MCF 10A (cell line): Measurements from ENCODE around the gene FMO3. TPM values are rescaled to one million over a fixed set of nuclear protein-coding genes. Genes with fewer than 3 reads are reported as not detected.

ENCODE experiments used
- BruUV-seq: library from RNA; stranded (reverse); fragments of 400-500 nt; replicated peaks from 2 replicates; lab custom pipeline; 2021; lab: Mats Ljungman, UMichigan
- CTCF ChIA-PET: fragments of 300-600 bp; sonication (Branson Sonifier 250); formaldehyde crosslinking; extraction: SDS; loops from one replicate; lab custom pipeline; 2021; ENCODE audit warnings: antibody characterized with exemption, inconsistent platforms; lab: Yijun Ruan, JAX
- POLR2A ChIA-PET: fragments of 300-600, 350-650 bp; sonication (Branson Sonifier 250); formaldehyde crosslinking; extraction: SDS; loops from one replicate; lab custom pipeline; 2020; ENCODE audit warnings: antibody characterized with exemption, inconsistent platforms; lab: Yijun Ruan, JAX
- DNase-seq: peaks from one replicate; pipeline ENCODE4 v3.0.0-alpha.2; 2018; ENCODE audit not compliant: unreplicated experiment
- H3K27ac Mint-ChIP-seq: one replicate; pipeline ENCODE4 v1.8.0; 2022; ENCODE audit warnings: mild to moderate bottlenecking, low read depth, mixed read lengths; ENCODE audit not compliant: unreplicated experiment
- H3K27me3 Mint-ChIP-seq: one replicate; pipeline ENCODE4 v1.8.0; 2022; ENCODE audit warnings: mixed read lengths; ENCODE audit not compliant: insufficient read depth, unreplicated experiment
- H3K36me3 Mint-ChIP-seq: one replicate; pipeline ENCODE4 v1.8.0; 2022; ENCODE audit warnings: mild to moderate bottlenecking, moderate library complexity, mixed read lengths; ENCODE audit not compliant: insufficient read depth, unreplicated experiment
- H3K4me1 Mint-ChIP-seq: one replicate; pipeline ENCODE4 v1.8.0; 2022; ENCODE audit warnings: mixed read lengths; ENCODE audit not compliant: insufficient read depth, unreplicated experiment
- H3K4me3 Mint-ChIP-seq: one replicate; pipeline ENCODE4 v1.8.0; 2022; ENCODE audit warnings: mild to moderate bottlenecking, moderate library complexity, mixed read lengths; ENCODE audit not compliant: unreplicated experiment
- H3K9me3 Mint-ChIP-seq: one replicate; pipeline ENCODE4 v1.8.0; 2022; ENCODE audit warnings: mixed read lengths; ENCODE audit not compliant: unreplicated experiment
- intact Hi-C: fragments of 100-400 bp; cut with micrococcal nuclease; formaldehyde crosslinking; loops from 2 replicates; pipeline ENCODE4 v1.14.1; 2022
- total RNA-seq: library from RNA; stranded (reverse); gene quantifications from 2 replicates; pipeline ENCODE4 v1.2.3, GENCODE V29; 2022
- TF ChIP-seq, protein P1 (sequence below): fragments of 200-600 bp; IDR thresholded peaks from one replicate; pipeline ENCODE4 v1.8.0; 2022; ENCODE audit warnings: antibody characterized with exemption, mild to moderate bottlenecking; ENCODE audit not compliant: unreplicated experiment

Gene FMO3
- total RNA-seq, 1 experiment from 2014 or later = not detected

DNA sequence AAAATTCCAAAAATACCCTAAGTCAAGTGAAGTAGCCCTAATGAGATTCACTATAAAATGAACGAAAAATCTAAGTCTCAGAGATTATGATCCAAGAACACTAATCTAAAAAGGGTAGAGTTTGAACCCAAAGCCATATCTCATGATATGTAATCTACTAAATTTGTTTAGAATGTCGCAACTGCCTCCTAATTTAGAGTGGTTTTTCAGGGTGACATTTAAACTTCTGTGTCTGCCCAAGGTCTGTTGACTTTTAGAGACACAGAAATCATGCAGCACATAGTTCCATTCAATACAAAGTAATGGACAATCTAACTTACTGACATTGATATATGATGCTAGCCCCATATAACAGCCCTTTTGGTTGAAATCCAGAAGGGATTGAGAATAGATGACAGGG, 28.9 kb downstream of the FMO3 start:
- Mint-ChIP-seq H3K36me3 (no peaks in the 10 kb centered on the region), H3K9me3 (no peaks in the 10 kb centered on the region), H3K27me3 (peaks cover 21% of the 10 kb centered on the region), H3K27ac (no peak overlapping the region), H3K4me3 (no peak overlapping the region), H3K4me1 (no peaks in the 10 kb centered on the region)
- TF ChIP-seq, protein P1, sequence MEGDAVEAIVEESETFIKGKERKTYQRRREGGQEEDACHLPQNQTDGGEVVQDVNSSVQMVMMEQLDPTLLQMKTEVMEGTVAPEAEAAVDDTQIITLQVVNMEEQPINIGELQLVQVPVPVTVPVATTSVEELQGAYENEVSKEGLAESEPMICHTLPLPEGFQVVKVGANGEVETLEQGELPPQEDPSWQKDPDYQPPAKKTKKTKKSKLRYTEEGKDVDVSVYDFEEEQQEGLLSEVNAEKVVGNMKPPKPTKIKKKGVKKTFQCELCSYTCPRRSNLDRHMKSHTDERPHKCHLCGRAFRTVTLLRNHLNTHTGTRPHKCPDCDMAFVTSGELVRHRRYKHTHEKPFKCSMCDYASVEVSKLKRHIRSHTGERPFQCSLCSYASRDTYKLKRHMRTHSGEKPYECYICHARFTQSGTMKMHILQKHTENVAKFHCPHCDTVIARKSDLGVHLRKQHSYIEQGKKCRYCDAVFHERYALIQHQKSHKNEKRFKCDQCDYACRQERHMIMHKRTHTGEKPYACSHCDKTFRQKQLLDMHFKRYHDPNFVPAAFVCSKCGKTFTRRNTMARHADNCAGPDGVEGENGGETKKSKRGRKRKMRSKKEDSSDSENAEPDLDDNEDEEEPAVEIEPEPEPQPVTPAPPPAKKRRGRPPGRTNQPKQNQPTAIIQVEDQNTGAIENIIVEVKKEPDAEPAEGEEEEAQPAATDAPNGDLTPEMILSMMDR = no peak
- CTCF ChIA-PET = interaction anchor here (0.7 kb wide), 1 partner anchor 77 kb away, joined by 3 read pairs; no protein-coding TSS in a partner anchor
- no peak for DNase-seq
- no TSS peak for BruUV-seq
- POLR2A ChIA-PET = no interaction called here
- intact Hi-C loops = no loop called here

DNA sequence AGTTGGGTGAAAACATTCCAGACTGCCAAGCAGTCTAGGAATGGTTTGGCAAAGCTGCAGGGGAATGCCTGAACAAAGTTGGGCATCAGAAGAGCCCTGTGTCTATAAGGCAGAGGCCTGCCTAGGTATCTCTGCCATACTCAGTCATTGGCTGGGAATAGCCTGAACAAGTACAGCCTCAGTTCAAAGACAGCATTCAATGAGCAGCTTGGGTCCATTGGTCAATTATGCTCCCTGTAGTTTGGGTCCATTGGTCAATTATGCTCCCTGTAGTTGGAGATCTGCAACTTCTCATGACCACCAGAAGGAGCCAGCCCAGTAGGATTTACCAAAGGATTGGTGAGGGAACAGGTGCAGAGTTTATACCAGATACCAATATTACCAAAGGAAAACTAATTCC, 31.6 kb downstream of the FMO3 start:
- H3K4me1 Mint-ChIP-seq = peaks cover 8% of the 10 kb centered on the region
- POLR2A ChIA-PET = no interaction called here
- intact Hi-C loops = no loop called here
- CTCF ChIA-PET = interaction anchor here (0.8 to 0.9 kb wide), 2 partner anchors 67 to 105 kb away, joined by 3 to 4 read pairs; no protein-coding TSS in a partner anchor
- no TSS peak for BruUV-seq
- H3K4me3 Mint-ChIP-seq = no peak overlapping the region
- H3K9me3 Mint-ChIP-seq = no peaks in the 10 kb centered on the region
- H3K27me3 Mint-ChIP-seq = peaks cover 15% of the 10 kb centered on the region
- H3K36me3 Mint-ChIP-seq = no peaks in the 10 kb centered on the region
- H3K27ac Mint-ChIP-seq = no peak overlapping the region
- TF ChIP-seq, protein P1 = no peak
- DNase-seq = no peak

DNA sequence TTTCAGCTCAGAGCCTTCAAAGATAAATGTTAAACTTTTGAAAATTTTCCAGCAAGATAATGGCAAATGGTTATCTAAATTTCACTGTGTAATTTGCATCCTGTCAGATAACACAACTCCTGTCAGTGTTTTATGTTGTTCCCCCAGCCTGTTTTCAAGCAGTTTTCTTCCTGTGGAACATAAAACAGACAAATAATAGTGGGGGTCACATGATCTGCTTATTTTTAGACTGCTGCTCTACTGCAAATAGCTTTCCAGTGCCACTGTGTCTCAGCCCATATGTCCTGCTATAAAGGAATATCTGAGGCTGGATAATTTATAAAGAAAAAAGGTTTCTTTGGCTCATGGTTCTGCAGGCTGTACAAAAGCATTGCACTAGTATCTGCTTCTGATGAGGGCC, 32.2 kb downstream of the FMO3 start:
- POLR2A ChIA-PET = no interaction called here
- intact Hi-C loops = no loop called here
- H3K36me3 Mint-ChIP-seq = no peaks in the 10 kb centered on the region
- H3K4me1 Mint-ChIP-seq = peaks cover 14% of the 10 kb centered on the region
- no peak for DNase-seq
- TF ChIP-seq, protein P1 = no peak
- no peak overlapping the region for H3K4me3 Mint-ChIP-seq
- peaks cover 15% of the 10 kb centered on the region for H3K27me3 Mint-ChIP-seq
- CTCF ChIA-PET = interaction anchor here (0.6 to 0.8 kb wide), 2 partner anchors 66 to 654 kb away, joined by 3 read pairs; no protein-coding TSS in a partner anchor
- H3K9me3 Mint-ChIP-seq = no peaks in the 10 kb centered on the region
- no peak overlapping the region for H3K27ac Mint-ChIP-seq
- BruUV-seq = no TSS peak

DNA sequence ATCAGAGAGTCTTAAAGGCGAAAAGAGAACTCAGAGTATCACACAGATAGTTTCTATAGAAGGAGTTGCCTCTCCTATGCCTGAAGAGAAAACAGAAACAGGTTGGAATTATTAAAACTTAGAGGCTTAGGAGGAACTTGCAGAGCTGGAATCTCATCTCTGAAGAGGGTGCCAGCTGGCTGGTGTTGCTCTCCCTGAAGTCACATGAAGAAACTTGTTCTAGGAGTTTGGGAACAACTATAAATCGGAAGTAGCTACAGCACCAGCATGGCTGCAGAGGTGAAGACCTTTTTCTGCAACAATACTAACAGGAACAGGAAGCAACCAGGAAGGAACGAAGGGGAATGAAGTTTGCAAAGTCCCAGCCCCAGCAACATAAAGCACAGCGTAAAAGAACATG, 35.8 kb downstream of the FMO3 start:
- CTCF ChIA-PET = interaction anchor here (0.9 to 1.5 kb wide), 3 partner anchors 45 to 159 kb away, joined by 3 to 5 read pairs (median 4); no protein-coding TSS in a partner anchor
- no peak overlapping the region for H3K27ac Mint-ChIP-seq

More for the DNA sequence above, 35.8 kb downstream of the FMO3 start:
- BruUV-seq = no TSS peak
- TF ChIP-seq, protein P1 = no peak
- POLR2A ChIA-PET = no interaction called here
- Mint-ChIP-seq H3K9me3 (no peaks in the 10 kb centered on the region), H3K4me1 (peaks cover 15% of the 10 kb centered on the region), H3K36me3 (no peaks in the 10 kb centered on the region), H3K27me3 (no peaks in the 10 kb centered on the region), H3K4me3 (no peak overlapping the region)
- DNase-seq = no peak
- intact Hi-C loops = no loop called here
